Tibial nerve (tissue), 4 donors: ENCODE measurements around the gene ZNF135. TPM values are rescaled to one million over a fixed set of nuclear protein-coding genes. Genes with fewer than 3 reads are reported as not detected.

Source experiments
- DNase-seq, 2 donors: peaks; one replicate each; pipeline ENCODE4 v3.0.0-alpha.2; 2019; ENCODE audit warnings: low spot score in 2 of 2
- H3K27ac ChIP-seq, 4 donors: fragments of 200-600 bp; sonication (generic) in 3 of 4; one replicate each; pipeline ENCODE4 v1.5.1; 2017 to 2019; ENCODE audit warnings: mild to moderate bottlenecking in 1 of 4
- H3K27me3 ChIP-seq, 2 donors: fragments of 200-600 bp; sonication (generic) in 1 of 2; one replicate each; pipeline versions ENCODE4 v1.5.1 to v1.6.0; 2017 to 2019
- H3K36me3 ChIP-seq, 3 donors: fragments of 200-600 bp; sonication (generic); one replicate each; pipeline ENCODE4 v1.5.1; 2018 to 2019
- H3K4me1 ChIP-seq, 4 donors: fragments of 200-600 bp; sonication (generic) in 3 of 4; one replicate each; pipeline ENCODE4 v1.5.1; 2017 to 2019
- H3K4me3 ChIP-seq, 4 donors: fragments of 200-600 bp; sonication (generic) in 3 of 4; one replicate each; pipeline ENCODE4 v1.5.1; 2017 to 2019; ENCODE audit warnings: mild to moderate bottlenecking in 1 of 4, moderate library complexity in 1 of 4
- H3K9me3 ChIP-seq, 4 donors: fragments of 200-600 bp; sonication (generic) in 3 of 4; one replicate each; pipeline ENCODE4 v1.5.1; 2017 to 2019
- CTCF ChIP-seq, 5 experiments: fragments of 200-600 bp in 3 of 5; fragments of 450-650 bp in 2 of 5; sonication (generic) in 3 of 5; IDR thresholded peaks; one replicate each; pipeline ENCODE4 v1.5.1; 2016 to 2019; ENCODE audit warnings: antibody characterized with exemption in 5 of 5, mild to moderate bottlenecking in 3 of 5, moderate library complexity in 2 of 5
- EP300 ChIP-seq, 2 donors: sonication (generic); formaldehyde crosslinking; IDR thresholded peaks; one replicate each; pipeline ENCODE4 v1.6.1; 2017; ENCODE audit warnings: antibody characterized with exemption in 2 of 2, mild to moderate bottlenecking in 1 of 2
- POLR2A ChIP-seq, 2 donors: fragments of 450-650 bp; IDR thresholded peaks; one replicate each; pipeline ENCODE4 v1.6.1; 2017; ENCODE audit warnings: antibody characterized with exemption in 2 of 2, mild to moderate bottlenecking in 2 of 2, moderate library complexity in 2 of 2
- WGBS, 2 donors: methylation state at CpG; one replicate each; pipeline ENCODE4 v1.1.5; 2018; 5-methylcytosine and 5-hydroxymethylcytosine counted together
- total RNA-seq, 4 donors: library from RNA; depleted of rRNA; stranded (reverse); fragments of >200 nt; gene quantifications; one replicate each; pipeline ENCODE4 v1.1.0, GENCODE V29; 2016

Gene ZNF135
- total RNA-seq, 4 donors from 2014 or later, result 6.7 to 11.1 (median 9.5) TPM

- 9 to 17% methylated on average over 2 of the region's 2 CpGs for WGBS, 2 donors
- no peaks in the 10 kb centered on the region for H3K27me3 ChIP-seq
Observed at GRCh38 chr19:58098682-58098998, 39.6 kb downstream of the ZNF135 start.

GRCh38 chr19:58107778-58108545 lies 48.9 kb downstream of the ZNF135 start:
- H3K27ac ChIP-seq, result no peak overlapping the region
- WGBS, 2 donors, result 82 to 88% methylated on average over 7 of the region's 7 CpGs
- no peaks in the 10 kb centered on the region for H3K4me1 ChIP-seq
- H3K36me3 ChIP-seq, result no peaks in the 10 kb centered on the region
- no peak overlapping the region for H3K4me3 ChIP-seq
- H3K27me3 ChIP-seq, result no peaks in the 10 kb centered on the region
- TF ChIP-seq CTCF (IDR thresholded peaks at IDR 0.05) (no peak), EP300 (IDR thresholded peaks at IDR 0.05) (no peak), POLR2A (IDR thresholded peaks at IDR 0.05) (no peak)
- H3K9me3 ChIP-seq, result peaks cover 0 to 97% (median 31%) of the 10 kb centered on the region in 4 donors
- DNase-seq, result no peak

More at GRCh38 chr19:58098682-58098998, 39.6 kb downstream of the ZNF135 start:
- Histone ChIP-seq H3K27ac (peak overlapping the region; percentile 95 to 100 (median 97)), H3K4me3 (peak overlapping the region; percentile 55 to 99 (median 95)), H3K36me3 (peaks cover 0 to 36% (median 0%) of the 10 kb centered on the region in 3 donors), H3K4me1 (peaks cover 0 to 18% (median 6%) of the 10 kb centered on the region in 4 donors), H3K9me3 (peaks cover 0 to 62% (median 3%) of the 10 kb centered on the region in 4 donors)
- DNase-seq, result no peak
- TF ChIP-seq POLR2A (IDR thresholded peaks at IDR 0.05), result no peak
- no peak for TF ChIP-seq CTCF (IDR thresholded peaks at IDR 0.05)
- no peak for TF ChIP-seq EP300 (IDR thresholded peaks at IDR 0.05)

GRCh38 chr19:58108546-58108817 lies 49.4 kb downstream of the ZNF135 start:
- TF ChIP-seq EP300 (IDR thresholded peaks at IDR 0.05), result no peak
- TF ChIP-seq CTCF (IDR thresholded peaks at IDR 0.05), result no peak
- no peak for TF ChIP-seq POLR2A (IDR thresholded peaks at IDR 0.05)
- no peak for DNase-seq
- 83 to 90% methylated on average over 3 of the region's 3 CpGs for WGBS, 2 donors
- H3K4me1 ChIP-seq, result no peaks in the 10 kb centered on the region
- no peaks in the 10 kb centered on the region for H3K27me3 ChIP-seq
- no peak overlapping the region for H3K4me3 ChIP-seq
- H3K27ac ChIP-seq, result no peak overlapping the region
- H3K36me3 ChIP-seq, result no peaks in the 10 kb centered on the region
- peaks cover 0 to 97% (median 33%) of the 10 kb centered on the region in 4 donors for H3K9me3 ChIP-seq

GRCh38 chr19:58117841-58118575 lies 58.9 kb downstream of the ZNF135 start:
- Histone ChIP-seq H3K4me1 (no peaks in the 10 kb centered on the region), H3K36me3 (peaks cover 0 to 30% (median 0%) of the 10 kb centered on the region in 3 donors), H3K27me3 (no peaks in the 10 kb centered on the region), H3K9me3 (peaks cover 0 to 97% (median 42%) of the 10 kb centered on the region in 4 donors), H3K4me3 (peak overlapping the region in 1 of 4 donors; percentile 5), H3K27ac (no peak overlapping the region)
- DNase-seq, result no peak
- TF ChIP-seq CTCF (IDR thresholded peaks at IDR 0.05) (no peak), EP300 (IDR thresholded peaks at IDR 0.05) (no peak), POLR2A (IDR thresholded peaks at IDR 0.05) (no peak)
- 5 to 11% methylated on average over 30 to 58 of the region's 77 CpGs for WGBS, 2 donors
